Measurements from ENCODE around the gene WNT8A. TPM values are rescaled to one million over a fixed set of nuclear protein-coding genes. Genes with fewer than 3 reads are reported as not detected.

The WNT8A gene
- total and polyA plus RNA-seq, 2 donors from 2014 or later, result not detected

DNA sequence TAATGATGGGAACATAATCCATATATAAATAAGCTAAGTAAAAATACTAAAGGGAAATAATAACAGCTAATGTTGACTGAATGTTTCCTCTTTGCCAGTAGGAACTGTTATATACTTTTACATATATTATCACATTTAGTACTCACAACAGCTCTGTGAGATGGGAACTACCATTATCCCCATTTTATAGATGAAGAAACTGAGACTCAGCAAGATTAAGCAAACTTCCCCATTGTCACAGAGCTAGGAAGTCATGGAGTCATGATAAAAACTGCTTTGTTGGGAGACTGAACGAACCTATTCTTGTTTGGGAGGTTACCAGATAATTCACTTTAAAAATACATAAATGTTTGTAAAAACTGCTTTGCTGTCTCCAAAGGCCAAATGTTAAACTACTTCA lies 23.4 kb downstream of the WNT8A start:
- Histone ChIP-seq H3K27ac (ENCODE audit: low read depth in 2 of 2, low read length in 2 of 2) (no peak overlapping the region), H3K9ac (ENCODE audit: low read length in 3 of 3) (no peak overlapping the region), H3K4me3 (ENCODE audit: low read length in 3 of 3) (no peak overlapping the region), H3K4me1 (ENCODE audit: control insufficient read depth in 2 of 3, insufficient read depth in 2 of 3, low read depth in 1 of 3, low read length in 3 of 3) (no peaks in the 10 kb centered on the region), H3K36me3 (ENCODE audit: control insufficient read depth in 2 of 3, insufficient read depth in 3 of 3, low read length in 3 of 3) (no peaks in the 10 kb centered on the region), H3K27me3 (ENCODE audit: control insufficient read depth, insufficient read depth, low read length) (no peaks in the 10 kb centered on the region), H3K9me3 (ENCODE audit: control insufficient read depth in 2 of 3, insufficient read depth in 1 of 3, low read length in 3 of 3) (no peaks in the 10 kb centered on the region)
- DNase-seq (no peak), FAIRE-seq (no peak)
- no peak for TF ChIP-seq CTCF (IDR thresholded peaks at IDR 0.05; ENCODE audit: borderline replicate concordance, extremely low read depth, insufficient read depth)
- intact Hi-C loops (cut with DNase I), result no loop called here

DNA sequence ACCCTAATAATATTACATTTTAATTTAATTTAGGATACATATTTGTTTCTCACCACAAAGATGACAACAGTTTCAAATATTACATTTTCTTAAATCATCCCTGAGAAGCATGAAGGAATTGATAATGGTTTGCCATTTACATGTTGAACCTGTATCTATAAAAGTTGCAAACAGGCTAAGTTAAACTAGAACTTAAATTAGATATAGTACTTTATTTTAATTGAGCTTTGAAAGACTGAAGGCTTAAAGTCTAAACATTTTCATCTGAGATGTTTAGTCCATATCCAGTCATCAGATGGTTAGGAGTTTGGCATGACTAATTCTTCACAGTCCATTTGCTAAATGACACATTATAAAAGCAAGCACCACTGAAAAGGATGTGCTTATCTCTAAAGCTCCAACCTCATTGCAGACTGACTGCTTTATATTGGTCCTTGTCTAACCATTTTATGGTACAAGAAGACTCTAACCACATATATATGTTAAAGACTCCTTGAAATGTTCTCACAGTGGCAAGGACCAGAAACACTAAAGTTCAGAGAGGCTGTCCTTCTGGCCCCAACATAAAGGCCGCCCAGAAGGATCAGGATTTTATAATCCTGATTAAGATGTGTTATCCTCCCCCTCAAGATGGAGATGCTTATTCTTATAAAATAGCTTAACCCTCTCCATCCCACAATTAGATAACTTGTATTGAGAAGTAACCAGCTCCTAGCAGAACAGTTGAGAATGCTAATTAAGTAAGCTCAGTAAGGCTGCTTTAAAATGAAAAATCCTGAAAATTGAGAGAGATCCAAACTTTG lies 25.8 kb downstream of the WNT8A start:
- no peak overlapping the region for H3K4me3 ChIP-seq (ENCODE audit: low read length in 3 of 3)
- H3K9me3 ChIP-seq (ENCODE audit: control insufficient read depth in 2 of 3, insufficient read depth in 1 of 3, low read length in 3 of 3), result no peaks in the 10 kb centered on the region
- no peaks in the 10 kb centered on the region for H3K27me3 ChIP-seq (ENCODE audit: control insufficient read depth, insufficient read depth, low read length)
- H3K27ac ChIP-seq (ENCODE audit: low read depth in 2 of 2, low read length in 2 of 2), result no peak overlapping the region
- no peak overlapping the region for H3K9ac ChIP-seq (ENCODE audit: low read length in 3 of 3)
- H3K36me3 ChIP-seq (ENCODE audit: control insufficient read depth in 2 of 3, insufficient read depth in 3 of 3, low read length in 3 of 3), result no peaks in the 10 kb centered on the region
- FAIRE-seq (no peak), DNase-seq (no peak)
- TF ChIP-seq CTCF (IDR thresholded peaks at IDR 0.05; ENCODE audit: borderline replicate concordance, extremely low read depth, insufficient read depth), result no peak
- intact Hi-C loops (cut with DNase I), result no loop called here
- no peaks in the 10 kb centered on the region for H3K4me1 ChIP-seq (ENCODE audit: control insufficient read depth in 2 of 3, insufficient read depth in 2 of 3, low read depth in 1 of 3, low read length in 3 of 3)

DNA sequence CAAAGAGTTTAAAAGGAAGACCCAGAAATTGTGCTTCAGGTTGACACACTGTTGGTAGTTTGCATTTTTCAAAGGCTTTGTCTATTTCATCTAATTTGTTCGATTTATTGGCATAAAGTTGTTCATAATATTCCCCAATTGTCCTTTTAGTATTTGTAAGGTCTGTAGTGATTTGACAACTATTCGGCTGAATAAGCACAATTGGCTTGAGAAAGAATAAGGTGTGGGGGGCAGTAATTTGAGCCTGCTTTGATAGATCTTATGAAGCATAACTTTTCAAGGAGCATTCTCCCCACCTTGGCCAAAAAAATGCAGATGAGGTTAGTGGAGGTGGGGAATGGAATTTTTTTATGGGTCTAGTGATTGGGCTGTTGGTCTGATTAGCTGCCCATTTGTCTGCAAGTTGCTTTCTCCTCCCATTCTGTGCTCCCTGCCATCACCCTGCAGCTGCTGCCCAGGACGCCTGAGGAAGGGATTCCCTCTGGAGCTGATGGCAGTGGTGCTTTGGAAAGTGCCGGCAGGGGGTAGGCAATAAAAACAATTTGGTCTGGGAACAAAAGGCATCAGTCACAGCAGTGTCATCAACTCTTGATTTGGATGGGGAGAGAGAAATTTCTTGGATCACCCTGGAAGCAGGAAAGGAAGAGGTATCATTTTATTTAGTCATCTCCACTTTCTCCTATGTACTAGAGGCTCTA lies 26.6 kb downstream of the WNT8A start:
- Histone ChIP-seq H3K9ac (ENCODE audit: low read length in 3 of 3) (no peak overlapping the region), H3K27ac (ENCODE audit: low read depth in 2 of 2, low read length in 2 of 2) (no peak overlapping the region), H3K4me1 (ENCODE audit: control insufficient read depth in 2 of 3, insufficient read depth in 2 of 3, low read depth in 1 of 3, low read length in 3 of 3) (no peaks in the 10 kb centered on the region), H3K27me3 (ENCODE audit: control insufficient read depth, insufficient read depth, low read length) (no peaks in the 10 kb centered on the region), H3K9me3 (ENCODE audit: control insufficient read depth in 2 of 3, insufficient read depth in 1 of 3, low read length in 3 of 3) (no peaks in the 10 kb centered on the region), H3K36me3 (ENCODE audit: control insufficient read depth in 2 of 3, insufficient read depth in 3 of 3, low read length in 3 of 3) (no peaks in the 10 kb centered on the region), H3K4me3 (ENCODE audit: low read length in 3 of 3) (no peak overlapping the region)
- FAIRE-seq (no peak), DNase-seq (no peak)
- no peak for TF ChIP-seq CTCF (IDR thresholded peaks at IDR 0.05; ENCODE audit: borderline replicate concordance, extremely low read depth, insufficient read depth)
- intact Hi-C loops (cut with DNase I), result no loop called here
